BE2C (cell line): ENCODE results near the gene GLB1L3.

ENCODE experiments used
- DNase-seq: peaks from one replicate; pipeline ENCODE4 v3.0.0-alpha.2; 2020
- H3K27me3 ChIP-seq: fragments of 250-450 bp; sonication (Bioruptor Pico); 2 replicates; pipeline ENCODE4 v1.5.1; 2020; ENCODE audit warnings: mild to moderate bottlenecking
- H3K36me3 ChIP-seq: fragments of 250-450 bp; sonication (Bioruptor Pico); 2 replicates; pipeline ENCODE4 v1.5.1; 2020; ENCODE audit warnings: mild to moderate bottlenecking
- H3K4me1 ChIP-seq: fragments of 250-450 bp; sonication (Bioruptor Pico); 2 replicates; pipeline ENCODE4 v1.5.1; 2020
- H3K4me3 ChIP-seq: 2 replicates; pipeline ENCODE4 v1.5.1; 2011; ENCODE audit warnings: low read depth, low read length
- H3K9me3 ChIP-seq: fragments of 250-450 bp; sonication (Bioruptor Pico); 2 replicates; pipeline ENCODE4 v1.5.1; 2020
- TF ChIP-seq, protein P1 (sequence below): IDR thresholded peaks from 2 replicates; pipeline ENCODE4 v1.5.1; 2012; ENCODE audit warnings: mild to moderate bottlenecking, low read depth, low read length

Gene GLB1L3

DNA sequence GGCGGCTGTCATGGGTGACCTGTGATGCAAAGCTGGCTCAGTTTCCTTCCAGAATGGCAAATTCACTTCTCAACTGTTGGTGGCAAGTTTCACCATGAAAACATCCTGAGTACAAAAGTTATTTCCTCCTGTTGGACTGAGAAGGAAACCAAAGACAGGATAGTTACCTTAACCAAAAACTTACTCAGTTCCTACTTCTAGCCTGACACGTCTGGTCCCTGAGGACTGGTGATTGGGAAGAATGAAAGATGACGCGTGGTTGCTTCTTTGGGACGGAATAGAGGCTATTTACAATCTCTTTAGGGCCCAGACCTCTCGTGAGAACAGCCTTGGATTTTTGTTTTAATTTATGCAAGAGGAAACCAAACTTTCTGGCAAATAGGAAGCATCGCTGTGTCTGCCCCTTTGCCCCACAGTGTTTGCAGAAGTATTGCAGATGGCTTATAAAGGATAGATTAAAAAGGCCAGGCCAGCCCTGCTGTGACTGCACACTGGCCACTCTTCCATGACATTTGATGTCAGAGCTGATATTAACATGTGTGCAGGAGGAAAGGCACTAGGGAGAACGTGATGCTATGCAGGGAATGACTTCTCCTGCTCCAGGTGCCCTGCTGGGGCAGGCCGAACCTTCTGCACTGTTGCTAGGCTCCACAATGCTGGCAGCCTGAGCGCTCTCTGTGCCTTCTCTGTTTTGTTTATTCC is 44.1 kb upstream of the GLB1L3 start:
- peaks cover 22% of the 10 kb centered on the region for H3K4me1 ChIP-seq
- DNase-seq = peak; percentile 38

DNA sequence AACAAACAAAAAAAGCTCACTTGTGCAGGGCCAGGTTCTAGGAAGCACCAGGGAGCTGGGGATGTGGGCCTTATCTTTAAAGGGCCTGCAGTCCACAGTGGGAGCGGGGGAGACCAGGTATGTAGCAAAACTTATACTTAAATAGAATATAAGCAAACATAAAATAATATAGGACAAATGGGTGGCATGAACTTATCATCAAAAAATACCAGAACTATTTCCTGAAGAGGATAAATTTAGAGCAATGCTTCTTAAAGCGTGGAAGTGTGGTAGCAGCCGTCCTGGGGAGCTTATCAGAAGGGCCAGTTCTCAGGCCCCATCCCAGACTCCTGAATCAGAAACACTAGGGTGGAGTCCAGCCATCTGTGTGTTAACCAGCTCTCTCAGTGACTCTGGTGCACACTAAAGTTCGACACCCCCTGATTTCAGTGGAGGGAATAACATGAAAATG is 42.4 kb upstream of the GLB1L3 start:
- DNase-seq = no peak
- H3K9me3 ChIP-seq = no peaks in the 10 kb centered on the region
- peaks cover 22% of the 10 kb centered on the region for H3K4me1 ChIP-seq
- TF ChIP-seq, protein P1, sequence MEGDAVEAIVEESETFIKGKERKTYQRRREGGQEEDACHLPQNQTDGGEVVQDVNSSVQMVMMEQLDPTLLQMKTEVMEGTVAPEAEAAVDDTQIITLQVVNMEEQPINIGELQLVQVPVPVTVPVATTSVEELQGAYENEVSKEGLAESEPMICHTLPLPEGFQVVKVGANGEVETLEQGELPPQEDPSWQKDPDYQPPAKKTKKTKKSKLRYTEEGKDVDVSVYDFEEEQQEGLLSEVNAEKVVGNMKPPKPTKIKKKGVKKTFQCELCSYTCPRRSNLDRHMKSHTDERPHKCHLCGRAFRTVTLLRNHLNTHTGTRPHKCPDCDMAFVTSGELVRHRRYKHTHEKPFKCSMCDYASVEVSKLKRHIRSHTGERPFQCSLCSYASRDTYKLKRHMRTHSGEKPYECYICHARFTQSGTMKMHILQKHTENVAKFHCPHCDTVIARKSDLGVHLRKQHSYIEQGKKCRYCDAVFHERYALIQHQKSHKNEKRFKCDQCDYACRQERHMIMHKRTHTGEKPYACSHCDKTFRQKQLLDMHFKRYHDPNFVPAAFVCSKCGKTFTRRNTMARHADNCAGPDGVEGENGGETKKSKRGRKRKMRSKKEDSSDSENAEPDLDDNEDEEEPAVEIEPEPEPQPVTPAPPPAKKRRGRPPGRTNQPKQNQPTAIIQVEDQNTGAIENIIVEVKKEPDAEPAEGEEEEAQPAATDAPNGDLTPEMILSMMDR = no peak
- no peak overlapping the region for H3K4me3 ChIP-seq
- no peaks in the 10 kb centered on the region for H3K27me3 ChIP-seq
- peaks cover 26% of the 10 kb centered on the region for H3K36me3 ChIP-seq

More for the DNA sequence above, 44.1 kb upstream of the GLB1L3 start:
- no peak overlapping the region for H3K4me3 ChIP-seq
- H3K9me3 ChIP-seq = no peaks in the 10 kb centered on the region
- H3K27me3 ChIP-seq = no peaks in the 10 kb centered on the region
- TF ChIP-seq, protein P1 = no peak
- H3K36me3 ChIP-seq = peaks cover 26% of the 10 kb centered on the region

DNA sequence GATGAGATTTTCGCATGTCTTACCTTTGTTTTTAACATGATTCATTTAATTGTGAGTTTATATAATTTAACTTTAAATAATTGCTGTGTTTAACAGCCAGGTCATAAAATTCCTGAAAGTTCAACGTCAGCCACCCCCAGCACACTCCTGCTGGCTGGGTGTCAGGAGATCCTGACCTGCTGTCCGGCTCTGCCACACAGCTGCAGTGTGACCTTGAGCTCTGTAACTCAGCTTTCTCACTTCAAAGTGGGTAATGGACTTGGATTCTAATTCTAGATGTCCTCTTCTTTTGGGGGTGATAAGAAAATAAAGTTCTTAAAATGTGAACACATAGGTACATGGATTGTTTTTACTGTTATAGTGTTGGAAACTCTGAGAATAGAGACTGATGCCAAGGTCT is 40.8 kb upstream of the GLB1L3 start:
- no peaks in the 10 kb centered on the region for H3K27me3 ChIP-seq
- H3K9me3 ChIP-seq = no peaks in the 10 kb centered on the region
- no peak for DNase-seq
- peaks cover 17% of the 10 kb centered on the region for H3K4me1 ChIP-seq
- TF ChIP-seq, protein P1 = no peak
- no peak overlapping the region for H3K4me3 ChIP-seq
- H3K36me3 ChIP-seq = peaks cover 39% of the 10 kb centered on the region

DNA sequence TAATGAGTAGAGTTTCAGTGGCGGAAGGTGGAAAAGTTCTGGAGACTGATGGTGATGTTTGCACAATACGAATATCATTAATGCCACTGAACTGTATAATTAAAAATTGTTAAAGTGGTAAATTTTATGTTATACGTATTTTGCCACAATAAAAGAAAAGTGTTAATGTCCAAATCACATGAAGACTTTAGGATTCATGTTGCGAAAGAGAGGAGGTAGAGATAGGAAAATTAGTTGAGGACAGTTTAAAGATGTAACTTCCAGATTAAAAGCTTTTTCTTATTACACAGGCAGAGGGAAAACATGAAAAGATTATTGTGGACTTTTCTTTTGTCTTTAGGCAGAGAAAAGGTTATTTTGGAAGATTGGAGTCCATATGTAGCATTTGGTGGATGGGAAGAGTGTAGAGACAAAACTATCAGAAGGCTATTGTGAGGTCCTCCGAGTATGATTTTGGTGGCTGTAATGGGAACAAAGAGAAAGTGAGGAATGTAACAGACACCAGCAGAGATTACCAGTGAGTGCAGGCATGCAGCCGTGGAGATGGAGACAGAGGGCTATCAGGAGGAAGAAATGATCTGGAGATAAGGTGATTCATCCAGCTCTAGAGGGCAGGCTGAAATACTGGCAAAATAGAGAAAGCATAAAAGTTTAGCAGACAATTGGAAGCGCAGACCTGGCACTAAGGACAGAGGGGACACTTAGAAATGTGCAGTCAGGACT is 39.2 kb upstream of the GLB1L3 start:
- Histone ChIP-seq H3K27me3 (no peaks in the 10 kb centered on the region), H3K4me1 (peaks cover 8% of the 10 kb centered on the region; the same call in 1 of the 2 replicates), H3K36me3 (peaks cover 39% of the 10 kb centered on the region), H3K4me3 (no peak overlapping the region), H3K9me3 (no peaks in the 10 kb centered on the region)
- DNase-seq = no peak
- TF ChIP-seq, protein P1 = no peak

DNA sequence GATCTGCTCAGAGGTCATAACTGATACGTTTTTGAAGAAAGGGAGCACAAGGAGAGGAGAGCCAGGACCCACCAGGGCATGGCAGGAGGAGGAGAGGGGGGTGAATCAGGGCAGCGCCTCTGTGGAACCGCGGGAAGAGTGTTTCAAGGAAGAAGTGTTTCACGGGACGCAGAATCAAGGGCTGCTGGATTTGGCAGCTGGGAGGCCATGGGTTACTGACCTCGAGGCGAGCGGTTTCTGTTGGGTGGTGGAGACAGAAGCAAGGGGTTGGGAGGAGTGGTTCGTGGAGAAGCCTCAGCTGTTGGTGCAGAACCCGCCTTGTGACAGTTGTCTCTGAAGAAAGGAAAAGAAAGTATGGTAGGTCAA is 38.6 kb upstream of the GLB1L3 start:
- Histone ChIP-seq H3K9me3 (no peaks in the 10 kb centered on the region), H3K4me3 (no peak overlapping the region), H3K36me3 (peaks cover 41% of the 10 kb centered on the region), H3K27me3 (no peaks in the 10 kb centered on the region), H3K4me1 (peaks cover 5% of the 10 kb centered on the region; the same call in 1 of the 2 replicates)
- TF ChIP-seq, protein P1 = no peak
- no peak for DNase-seq

DNA sequence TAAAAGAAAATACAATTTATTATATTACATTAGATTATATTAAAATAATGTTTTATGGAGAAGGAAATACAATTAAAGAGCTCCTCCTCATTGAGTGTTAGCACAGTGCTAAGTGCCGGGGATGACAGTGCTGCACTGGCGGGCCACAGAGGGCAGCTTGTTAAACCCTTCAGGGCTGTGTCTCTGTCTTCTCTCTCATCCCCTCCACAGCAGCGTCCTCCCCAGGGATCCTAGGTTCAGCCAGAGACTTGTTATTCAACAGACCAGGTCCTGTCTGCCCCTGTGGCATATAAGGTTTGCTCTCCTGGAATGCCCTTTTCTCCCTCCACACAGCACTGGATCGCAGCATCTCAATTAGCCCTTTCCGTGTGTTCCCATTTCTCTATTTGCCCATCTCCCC is 37.2 kb upstream of the GLB1L3 start:
- H3K4me1 ChIP-seq = no peaks in the 10 kb centered on the region

More for the DNA sequence above, 37.2 kb upstream of the GLB1L3 start:
- TF ChIP-seq, protein P1 = no peak
- DNase-seq = peak; percentile 42
- Histone ChIP-seq H3K27me3 (no peaks in the 10 kb centered on the region), H3K36me3 (peaks cover 55% of the 10 kb centered on the region), H3K4me3 (no peak overlapping the region), H3K9me3 (no peaks in the 10 kb centered on the region)
